Neuronal stem cell (in vitro differentiated cells): Measurements from ENCODE around the gene JAK1.

ENCODE experiments used
- DNase-seq: peaks from one replicate; pipeline ENCODE4 v3.0.0-alpha.2; 2013; ENCODE audit warnings: low spot score
- H2AFZ ChIP-seq: one replicate; pipeline ENCODE4 v1.6.1; 2013; ENCODE audit warnings: mild to moderate bottlenecking, low read length, inconsistent platforms
- H2AK5ac ChIP-seq: 2 replicates; pipeline ENCODE4 v1.6.1; 2013; ENCODE audit warnings: low read depth, mild to moderate bottlenecking, inconsistent platforms, low read length, moderate library complexity, mixed read lengths
- H2BK120ac ChIP-seq: 2 replicates; pipeline ENCODE4 v1.6.1; 2013; ENCODE audit warnings: low read depth, mild to moderate bottlenecking, inconsistent platforms, low read length, moderate library complexity, mixed read lengths
- H2BK12ac ChIP-seq: one replicate; pipeline ENCODE4 v1.6.1; 2013; ENCODE audit warnings: low read length, inconsistent platforms
- H2BK15ac ChIP-seq: 2 replicates; pipeline ENCODE4 v1.6.1; 2013; ENCODE audit warnings: mild to moderate bottlenecking, low read length, inconsistent platforms, mixed read lengths
- H2BK5ac ChIP-seq: one replicate; pipeline ENCODE4 v1.6.1; 2013; ENCODE audit warnings: inconsistent platforms, mild to moderate bottlenecking, low read length, moderate library complexity
- H3K14ac ChIP-seq: one replicate; pipeline ENCODE4 v1.6.1; 2013; ENCODE audit warnings: low read length, inconsistent platforms
- H3K18ac ChIP-seq: 2 replicates; pipeline ENCODE4 v1.6.1; 2013; ENCODE audit warnings: low read length, inconsistent platforms
- H3K23ac ChIP-seq: 2 replicates; pipeline ENCODE4 v1.6.1; 2013; ENCODE audit warnings: low read depth, mild to moderate bottlenecking, mixed read lengths, low read length, inconsistent platforms; ENCODE audit not compliant: poor library complexity
- H3K27ac ChIP-seq: replicated peaks from 3 replicates; pipeline ENCODE4 v1.5.1; 2013; ENCODE audit warnings: low read length, inconsistent platforms
- H3K27me3 ChIP-seq, 3 experiments: 2 replicates each; pipeline ENCODE4 v1.6.1; 2013; ENCODE audit warnings: low read length in 3 of 3, mild to moderate bottlenecking in 2 of 3, inconsistent platforms in 1 of 3, low read depth in 1 of 3, mixed read lengths in 1 of 3, moderate library complexity in 1 of 3; ENCODE audit not compliant: control insufficient read depth in 3 of 3, insufficient read depth in 3 of 3
- H3K36me3 ChIP-seq, 2 donors: replicated peaks in 1 of 2; 2 replicates each; pipeline ENCODE4 v1.6.1; 2013; ENCODE audit warnings: low read length in 2 of 2; ENCODE audit not compliant: control insufficient read depth in 2 of 2, insufficient read depth in 2 of 2
- H3K4ac ChIP-seq: 2 replicates; pipeline ENCODE4 v1.6.1; 2013; ENCODE audit warnings: inconsistent platforms, mild to moderate bottlenecking, low read length, moderate library complexity
- H3K4me1 ChIP-seq, 2 donors: 1 replicate in 1 of 2; 2 replicates in 1 of 2; pipeline ENCODE4 v1.6.1; 2013; ENCODE audit warnings: low read length in 2 of 2, low read depth in 1 of 2; ENCODE audit not compliant: control insufficient read depth in 2 of 2, insufficient read depth in 1 of 2
- H3K4me2 ChIP-seq: one replicate; pipeline ENCODE4 v1.6.1; 2013; ENCODE audit warnings: mild to moderate bottlenecking, low read length, inconsistent platforms; ENCODE audit not compliant: insufficient read depth, poor library complexity, severe bottlenecking
- H3K4me3 ChIP-seq, 2 donors: 2 replicates each; pipeline ENCODE4 v1.5.1; 2013; ENCODE audit warnings: low read length in 2 of 2, mild to moderate bottlenecking in 2 of 2, inconsistent platforms in 1 of 2, moderate library complexity in 1 of 2
- H3K79me1 ChIP-seq: one replicate; pipeline ENCODE4 v1.6.1; 2013; ENCODE audit warnings: low read depth, mild to moderate bottlenecking, inconsistent platforms, low read length, moderate library complexity
- H3K9ac ChIP-seq: one replicate; pipeline ENCODE4 v1.6.1; 2013; ENCODE audit warnings: mild to moderate bottlenecking, low read depth, low read length, inconsistent platforms; ENCODE audit not compliant: poor library complexity
- H3K9me3 ChIP-seq, 2 donors: replicated peaks in 1 of 2; 2 replicates each; pipeline versions ENCODE3 to v1.6.1; 2013; ENCODE audit warnings: low read length in 2 of 2, mild to moderate bottlenecking in 2 of 2, inconsistent platforms in 1 of 2, low read depth in 1 of 2, mixed read lengths in 1 of 2, moderate library complexity in 1 of 2; ENCODE audit not compliant: control insufficient read depth in 2 of 2, insufficient read depth in 1 of 2
- H4K8ac ChIP-seq: one replicate; pipeline ENCODE4 v1.6.1; 2013; ENCODE audit warnings: low read depth, mild to moderate bottlenecking, inconsistent platforms, low read length, moderate library complexity
- H4K91ac ChIP-seq: one replicate; pipeline ENCODE4 v1.6.1; 2013; ENCODE audit warnings: low read length, low read depth, mild to moderate bottlenecking, inconsistent platforms; ENCODE audit not compliant: poor library complexity
- WGBS, 2 donors: extraction: QIAGEN DNeasy Blood & Tissue Kit; methylation state at CpG; one replicate each; pipeline ENCODE4 v1.1.7; 2013; ENCODE audit warnings: missing lambda C conversion rate in 2 of 2, mixed read lengths in 1 of 2; ENCODE audit not compliant: insufficient read length in 2 of 2, insufficient replicate concordance in 1 of 2; ENCODE audit errors: extremely low coverage in 2 of 2; 5-methylcytosine and 5-hydroxymethylcytosine counted together

The JAK1 gene

DNA sequence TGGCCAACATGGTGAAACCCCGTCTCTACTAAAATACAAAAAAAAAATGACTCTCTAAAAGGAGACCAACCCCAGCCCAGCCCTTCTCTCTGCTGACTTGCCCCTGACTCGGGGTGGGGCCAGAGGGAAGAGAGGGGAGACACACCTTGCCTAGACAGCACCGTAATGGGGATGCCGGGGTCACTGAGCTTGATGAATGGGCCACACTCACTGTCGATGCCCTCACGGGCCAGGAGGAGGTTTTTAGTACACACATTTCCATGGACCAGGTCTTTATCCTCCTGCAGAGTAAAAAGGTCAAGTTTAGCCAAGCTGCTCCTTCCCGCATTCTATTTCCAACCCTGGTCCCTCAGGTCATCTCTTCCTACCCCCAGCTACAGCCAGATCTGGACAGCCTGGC, 121.7 kb downstream of the JAK1 start:
- Histone ChIP-seq H2BK120ac (no peak overlapping the region), H4K8ac (no peak overlapping the region), H3K14ac (no peak overlapping the region), H2AFZ (no peak overlapping the region), H3K9ac (no peak overlapping the region), H3K4me2 (no peak overlapping the region), H2AK5ac (no peak overlapping the region), H3K27me3 (no peaks in the 10 kb centered on the region), H3K23ac (no peak overlapping the region), H3K36me3 (peaks cover 0 to 62% of the 10 kb centered on the region in 2 donors), H3K27ac (no peak overlapping the region), H2BK5ac (no peak overlapping the region), H3K18ac (no peak overlapping the region), H3K79me1 (no peaks in the 10 kb centered on the region), H3K9me3 (no peaks in the 10 kb centered on the region), H3K4me3 (peak overlapping the region in 1 of 2 donors; percentile 14), H2BK12ac (no peak overlapping the region), H3K4me1 (peaks cover 0 to 8% of the 10 kb centered on the region in 2 donors), H3K4ac (no peak overlapping the region), H4K91ac (no peak overlapping the region), H2BK15ac (no peak overlapping the region)
- DNase-seq = no peak
- no CpG with 5 or more reads among the region's 7 CpGs for WGBS, 2 donors

DNA sequence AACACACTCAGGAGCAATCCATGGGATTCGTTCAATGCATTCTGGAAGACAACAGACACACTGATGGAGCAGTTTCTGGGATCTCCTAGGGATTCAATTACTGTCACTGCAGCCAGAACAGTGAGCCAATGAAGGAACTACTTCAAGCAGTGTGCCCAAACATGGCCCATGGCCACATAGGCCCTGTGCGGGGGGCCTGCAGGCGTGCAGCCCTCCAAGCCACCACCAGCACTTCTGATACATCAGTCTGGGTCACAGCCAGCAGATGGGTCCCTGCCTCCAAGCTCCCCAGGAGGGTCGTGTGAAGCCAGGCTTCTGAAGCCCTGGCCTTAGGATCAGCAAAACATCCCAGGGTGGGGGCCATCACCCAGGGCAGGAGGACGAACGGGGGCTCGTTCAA, 122.2 kb downstream of the JAK1 start:
- Histone ChIP-seq H3K23ac (no peak overlapping the region), H2AFZ (no peak overlapping the region), H3K14ac (no peak overlapping the region), H3K4me3 (no peak overlapping the region), H3K36me3 (peaks cover 0 to 66% of the 10 kb centered on the region in 2 donors), H3K27me3 (no peaks in the 10 kb centered on the region), H2BK15ac (no peak overlapping the region), H2BK5ac (no peak overlapping the region), H2AK5ac (no peak overlapping the region), H2BK120ac (no peak overlapping the region), H4K91ac (no peak overlapping the region), H3K4ac (no peak overlapping the region), H2BK12ac (no peak overlapping the region), H3K9me3 (no peaks in the 10 kb centered on the region), H3K79me1 (no peaks in the 10 kb centered on the region), H3K4me1 (peaks cover 0 to 8% of the 10 kb centered on the region in 2 donors), H3K9ac (no peak overlapping the region), H3K18ac (no peak overlapping the region), H3K4me2 (no peak overlapping the region), H4K8ac (no peak overlapping the region), H3K27ac (no peak overlapping the region)
- no peak for DNase-seq
- WGBS, 2 donors = no CpG with 5 or more reads among the region's 7 CpGs

DNA sequence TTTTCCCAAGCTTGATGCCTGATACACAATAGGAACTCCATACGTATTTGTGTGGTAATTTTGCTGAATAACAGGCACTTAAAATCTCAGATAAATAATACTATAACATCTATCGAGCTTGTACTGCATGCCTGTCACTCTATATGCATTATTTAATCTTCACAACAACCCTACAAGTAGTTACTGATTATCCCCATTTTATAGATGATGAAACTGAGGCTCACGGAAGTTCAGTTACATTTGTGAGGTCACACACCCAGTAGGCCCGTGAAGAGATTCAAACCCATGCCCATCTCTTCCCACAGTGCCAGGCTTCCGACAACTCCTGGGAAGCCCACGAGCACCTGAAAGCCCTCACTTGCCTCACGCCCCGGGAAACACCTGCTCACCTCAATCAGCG, 122.7 kb downstream of the JAK1 start:
- Histone ChIP-seq H3K9ac (no peak overlapping the region), H2AFZ (no peak overlapping the region), H3K27me3 (no peaks in the 10 kb centered on the region), H2BK12ac (no peak overlapping the region), H4K8ac (no peak overlapping the region), H3K4ac (no peak overlapping the region), H3K27ac (no peak overlapping the region), H3K9me3 (no peaks in the 10 kb centered on the region), H3K18ac (no peak overlapping the region), H3K4me2 (no peak overlapping the region), H3K36me3 (peaks cover 0 to 67% of the 10 kb centered on the region in 2 donors), H2AK5ac (no peak overlapping the region), H3K79me1 (no peaks in the 10 kb centered on the region), H3K4me3 (no peak overlapping the region), H3K23ac (no peak overlapping the region), H3K4me1 (peaks cover 0 to 8% of the 10 kb centered on the region in 2 donors), H2BK5ac (no peak overlapping the region), H2BK120ac (no peak overlapping the region), H2BK15ac (no peak overlapping the region), H4K91ac (no peak overlapping the region), H3K14ac (no peak overlapping the region)
- no peak for DNase-seq
- no CpG with 5 or more reads among the region's 9 CpGs for WGBS, 2 donors

DNA sequence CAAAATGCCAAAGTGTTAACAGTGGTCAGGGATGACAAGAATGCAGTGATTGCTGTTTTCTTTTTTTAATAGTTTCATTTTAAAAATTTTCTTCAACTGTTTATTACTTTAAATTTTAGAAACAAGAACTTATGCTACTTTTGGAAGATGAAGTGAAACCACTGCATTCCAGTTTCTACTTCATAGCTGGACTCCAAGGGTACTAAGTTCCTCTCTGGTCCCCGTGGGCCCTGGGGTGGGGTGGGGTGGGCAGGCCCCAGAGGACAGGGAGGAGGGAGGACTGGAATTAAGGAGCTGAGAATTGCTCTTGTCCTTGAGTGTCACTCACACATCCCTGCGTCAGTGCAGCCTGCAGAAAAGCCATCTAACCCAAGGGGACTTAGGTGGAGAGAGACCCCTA, 124.1 kb downstream of the JAK1 start:
- H4K91ac ChIP-seq = no peak overlapping the region
- H2BK5ac ChIP-seq = no peak overlapping the region
- H3K27me3 ChIP-seq = no peaks in the 10 kb centered on the region
- peaks cover 0 to 71% of the 10 kb centered on the region in 2 donors for H3K36me3 ChIP-seq
- no peak overlapping the region for H4K8ac ChIP-seq
- H3K9me3 ChIP-seq = no peaks in the 10 kb centered on the region
- no peak overlapping the region for H2AFZ ChIP-seq
- H2BK120ac ChIP-seq = no peak overlapping the region
- no peak overlapping the region for H3K27ac ChIP-seq
- H2BK15ac ChIP-seq = no peak overlapping the region
- H3K14ac ChIP-seq = no peak overlapping the region
- H3K4me3 ChIP-seq = no peak overlapping the region
- H3K4ac ChIP-seq = no peak overlapping the region
- no peak overlapping the region for H3K23ac ChIP-seq
- no CpG with 5 or more reads among the region's 2 CpGs for WGBS, 2 donors
- no peak overlapping the region for H3K9ac ChIP-seq
- no peak overlapping the region for H2AK5ac ChIP-seq
- H3K4me1 ChIP-seq = peaks cover 0 to 12% of the 10 kb centered on the region in 2 donors
- no peak overlapping the region for H3K4me2 ChIP-seq
- no peak for DNase-seq
- no peaks in the 10 kb centered on the region for H3K79me1 ChIP-seq
- no peak overlapping the region for H3K18ac ChIP-seq
- H2BK12ac ChIP-seq = no peak overlapping the region
